Measurements from ENCODE around the gene PIK3R6.

GRCh38 chr17:8847891-8848290 is 19.6 kb downstream of the PIK3R6 start:
- TF ChIP-seq CTCF (IDR thresholded peaks at IDR 0.05; ENCODE audit: low read depth, low read length, poor library complexity, severe bottlenecking): no peak
- no peak for TF ChIP-seq EZH2phosphoT487 (IDR thresholded peaks at IDR 0.05; ENCODE audit: borderline replicate concordance, low read length)

Measured in DOHH2 (cell line).